Dedifferentiated amniotic fluid mesenchymal stem cell (primary cell): ENCODE results near the gene LDAF1.
"Not testable (repeated sequence)": the region's sequence is repeated elsewhere in the genome, so short reads cannot be mapped to it uniquely, and the experiment has no call there.

Source experiments
- DNase-seq: peaks from one replicate; pipeline ENCODE4 v3.0.0-alpha.2; 2016; ENCODE audit errors: extremely low spot score

LDAF1 gene

DNA sequence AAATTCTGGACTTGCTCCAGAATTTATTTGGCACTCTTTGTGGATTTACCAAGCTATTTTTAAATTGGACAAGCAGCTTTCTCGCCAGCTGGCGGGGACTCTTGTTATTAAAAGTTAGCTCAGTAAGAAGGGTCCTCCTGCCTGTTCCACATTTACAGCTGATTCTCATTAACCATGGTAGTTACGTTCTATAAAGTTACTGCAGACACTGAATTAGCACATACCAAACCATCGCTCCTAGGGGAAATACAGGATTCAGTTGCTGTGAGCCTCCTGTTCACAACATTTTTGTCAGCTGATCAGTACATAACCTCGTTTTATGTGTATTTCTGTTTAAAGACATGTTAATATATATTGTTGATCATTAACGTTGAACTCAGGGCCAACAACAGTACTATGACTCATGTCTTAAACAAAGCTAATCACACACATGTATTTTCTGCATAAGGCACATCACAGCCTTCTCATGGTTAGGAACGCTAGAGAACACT lies 4.2 kb downstream of the LDAF1 start:
- no peak for DNase-seq

DNA sequence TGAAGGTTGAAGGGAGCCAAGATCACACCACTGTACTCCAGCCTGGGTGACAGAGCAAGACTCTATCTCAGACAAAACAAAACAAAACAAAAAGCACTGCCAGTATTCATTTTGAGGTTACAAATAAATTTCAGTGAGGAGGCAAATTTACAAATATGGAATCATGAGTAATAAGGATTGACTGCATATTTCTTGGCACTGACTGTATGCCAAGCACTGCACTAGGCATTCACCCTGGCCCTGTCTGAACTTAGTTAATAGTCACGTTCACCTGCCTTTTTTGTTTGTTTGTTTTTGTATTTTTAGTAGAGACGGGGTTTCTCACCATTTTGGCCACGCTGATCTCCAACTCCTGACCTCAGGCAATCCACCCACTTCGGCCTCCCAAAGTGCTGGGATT lies 5.1 kb downstream of the LDAF1 start:
- DNase-seq, result no peak

DNA sequence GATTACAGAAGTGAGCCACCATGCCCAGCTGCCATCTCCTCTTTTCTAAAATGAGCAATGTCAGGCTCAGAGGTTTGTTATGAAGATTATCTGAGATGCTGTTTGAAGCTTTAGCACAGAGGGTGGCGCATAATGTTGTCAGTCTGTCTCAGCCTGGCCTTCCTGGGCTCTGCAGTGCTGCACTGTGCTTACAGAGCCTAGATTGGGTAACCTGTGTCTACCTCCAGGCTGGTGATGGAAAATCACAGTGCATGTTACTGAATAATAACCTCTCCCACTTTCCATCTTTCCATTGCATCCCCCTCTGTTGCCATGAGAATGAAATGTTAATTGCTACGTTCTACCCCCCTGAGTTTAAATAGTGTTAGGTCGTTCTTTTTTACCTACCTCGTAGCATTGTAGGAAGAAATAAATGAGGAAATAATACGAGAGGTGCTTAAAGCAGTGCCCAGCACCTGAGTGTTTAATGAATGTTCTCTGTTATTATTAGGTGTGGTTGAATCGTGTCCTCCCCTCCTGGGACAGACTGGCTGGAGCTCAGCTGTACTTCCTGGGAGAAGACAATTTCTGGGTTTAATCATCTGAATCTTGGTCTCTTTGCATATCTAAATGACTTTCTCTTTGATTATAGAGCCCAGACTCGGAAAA lies 6.2 kb downstream of the LDAF1 start:
- DNase-seq, result no peak

DNA sequence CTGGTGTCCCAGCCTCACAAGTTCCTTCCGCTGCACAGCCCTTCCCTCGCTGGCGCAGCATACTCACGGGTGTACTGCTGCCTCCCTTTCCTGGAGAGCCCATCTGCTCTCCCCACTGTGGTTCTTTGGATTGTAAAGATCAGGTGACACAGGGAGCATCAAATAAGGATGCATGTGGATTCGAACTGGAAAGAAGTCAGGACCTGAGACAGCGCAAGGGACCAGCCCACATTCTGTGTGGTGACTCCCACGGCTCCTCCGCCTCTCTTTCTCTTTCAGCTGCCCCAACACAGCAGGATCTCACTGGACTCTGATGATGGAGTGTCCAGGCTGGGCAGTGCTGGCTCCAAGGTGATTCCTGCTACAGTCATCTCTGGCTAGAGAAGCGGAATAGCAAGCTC lies 8.1 kb downstream of the LDAF1 start:
- no peak for DNase-seq

DNA sequence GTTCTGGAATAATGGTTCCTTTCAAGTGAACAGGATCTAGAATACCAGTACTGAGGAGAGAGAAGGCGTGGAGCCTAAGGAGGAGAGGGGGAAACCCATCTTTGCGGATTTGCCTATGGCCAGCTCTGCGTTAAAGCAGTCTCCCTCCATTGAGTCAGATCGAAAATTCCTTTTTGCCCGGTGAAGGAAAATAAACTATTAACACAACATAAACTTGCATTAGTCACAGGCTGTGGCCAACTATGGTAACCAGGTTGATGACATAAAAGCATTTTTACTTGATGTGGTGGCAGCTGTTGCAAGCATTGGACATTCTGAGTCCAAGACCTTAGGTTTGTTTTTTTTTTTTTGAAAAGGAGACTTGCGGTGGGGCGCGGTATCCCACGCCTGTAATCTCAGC lies 8.9 kb downstream of the LDAF1 start:
- DNase-seq, result peak; percentile 69

DNA sequence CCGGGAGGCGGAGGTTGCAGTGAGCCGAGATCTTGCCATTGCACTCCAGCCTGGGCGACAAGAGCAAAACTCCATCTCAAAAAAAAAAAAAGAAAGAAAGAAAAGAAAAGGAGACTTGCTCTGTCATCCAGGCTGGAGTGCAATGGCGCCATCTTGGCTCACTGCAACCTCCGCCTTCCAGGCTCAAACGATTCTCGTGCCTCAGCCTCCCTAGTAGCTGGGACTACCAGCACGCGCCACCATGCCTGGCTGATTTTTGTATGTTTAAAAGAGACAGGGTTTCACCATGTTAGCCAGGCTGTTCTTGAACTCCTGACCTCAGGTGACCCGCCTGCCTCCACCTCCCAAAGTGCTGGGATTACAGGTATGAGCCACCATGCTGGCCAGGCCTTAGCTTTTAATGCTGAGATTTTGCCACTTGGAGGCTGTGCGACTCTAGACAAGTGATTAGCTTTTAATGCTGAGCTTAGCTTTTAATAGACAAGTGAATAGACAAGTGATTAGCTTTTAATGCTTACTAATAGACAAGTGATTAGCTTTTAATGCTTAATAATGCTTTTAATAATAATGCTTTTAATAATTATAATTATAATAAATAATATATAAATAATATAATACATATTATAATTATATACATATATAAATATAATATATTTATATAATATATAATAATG lies 9.6 kb downstream of the LDAF1 start:
- no peak for DNase-seq

DNA sequence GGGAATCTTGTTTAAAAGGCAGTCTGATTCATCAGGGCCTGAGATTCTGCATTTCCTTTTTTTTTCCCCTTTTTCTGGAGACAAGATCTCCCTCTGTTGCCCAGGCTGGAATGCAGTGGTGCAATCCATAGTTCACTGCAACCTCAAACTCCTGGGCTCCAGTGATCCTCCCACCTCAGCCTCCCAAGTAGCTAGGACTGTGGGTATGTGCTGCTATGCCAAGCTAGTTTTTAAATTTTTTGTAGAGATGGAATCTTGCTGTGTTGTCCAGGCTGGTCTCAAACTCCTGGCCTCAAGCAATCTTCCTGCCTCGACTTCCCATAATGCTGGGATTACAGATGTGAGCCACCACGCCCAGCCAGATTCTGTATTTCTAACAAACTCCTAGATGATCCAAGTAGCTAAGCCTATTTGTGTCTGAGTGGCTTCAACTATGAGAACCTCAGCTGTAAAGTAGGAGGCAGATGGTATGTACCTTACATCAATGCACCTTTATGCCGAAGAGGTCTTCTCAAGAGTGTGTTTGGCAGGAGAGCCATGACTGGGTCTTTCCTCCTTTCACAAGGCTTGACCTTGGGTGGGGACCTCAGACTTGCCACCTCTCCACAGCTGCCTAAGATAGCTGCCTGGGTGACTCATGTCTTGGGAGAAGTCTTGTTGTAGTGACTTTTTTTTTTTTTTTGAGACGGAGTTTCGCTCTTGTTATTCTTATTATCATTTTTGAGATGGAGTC lies 10.9 kb downstream of the LDAF1 start:
- DNase-seq, result no peak

DNA sequence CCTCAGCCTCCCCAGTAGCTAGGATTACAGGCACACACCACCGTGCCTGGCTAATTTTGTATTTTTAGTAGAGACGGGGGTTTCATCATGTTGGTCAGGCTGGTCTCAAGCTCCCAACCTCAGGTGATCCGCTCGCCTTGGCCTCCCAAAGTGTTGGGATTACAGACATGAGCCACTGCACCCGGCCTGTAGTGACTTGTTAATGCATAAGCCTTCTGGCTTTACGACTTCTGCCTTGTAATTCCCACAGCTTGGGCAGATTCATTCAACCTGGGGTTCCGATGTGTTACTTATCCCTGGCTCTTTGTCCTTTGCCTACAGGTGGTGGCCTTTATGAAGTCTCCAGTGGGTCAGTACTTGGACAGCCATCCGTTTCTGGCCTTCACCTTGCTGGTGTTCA lies 11.6 kb downstream of the LDAF1 start:
- not testable (repeated sequence) for DNase-seq

DNA sequence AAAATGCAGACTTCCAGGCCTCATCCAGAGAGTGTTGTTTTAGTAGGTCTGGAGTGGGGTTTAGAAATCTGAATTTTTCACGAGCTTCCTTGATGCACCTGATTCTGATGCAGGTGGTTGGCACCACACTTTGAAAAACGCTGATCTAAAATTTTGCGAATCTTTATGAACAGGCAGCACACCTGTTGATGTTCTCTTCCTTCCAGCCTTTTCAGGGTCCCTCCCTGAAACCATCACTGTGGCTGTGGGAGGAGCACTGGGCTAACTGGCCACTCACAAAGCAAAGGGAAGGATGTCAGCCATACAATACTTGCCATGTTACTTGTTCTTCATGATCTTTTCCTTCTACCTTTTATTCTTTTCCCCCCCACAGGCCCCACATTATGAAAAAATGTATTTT lies 14.2 kb downstream of the LDAF1 start:
- no peak for DNase-seq

DNA sequence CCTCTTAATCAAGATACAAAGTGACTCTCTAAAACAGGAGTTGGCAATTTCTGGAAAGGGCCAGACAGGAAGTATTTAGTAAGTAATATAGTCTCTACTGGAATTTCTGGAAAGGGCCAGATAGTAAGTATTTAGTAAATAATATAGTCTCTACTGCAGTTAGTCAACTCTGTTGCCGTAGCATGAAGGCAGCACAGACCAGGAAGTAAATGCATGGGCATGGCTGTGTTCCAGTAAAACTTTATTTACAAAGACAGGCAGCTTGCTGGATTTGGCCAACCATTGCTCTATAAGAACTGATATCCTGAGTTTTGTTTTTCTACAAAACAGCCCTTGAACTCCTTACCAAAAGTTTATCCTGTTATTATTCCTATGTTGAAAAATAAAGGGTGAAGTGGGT lies 16.9 kb downstream of the LDAF1 start:
- no peak for DNase-seq

DNA sequence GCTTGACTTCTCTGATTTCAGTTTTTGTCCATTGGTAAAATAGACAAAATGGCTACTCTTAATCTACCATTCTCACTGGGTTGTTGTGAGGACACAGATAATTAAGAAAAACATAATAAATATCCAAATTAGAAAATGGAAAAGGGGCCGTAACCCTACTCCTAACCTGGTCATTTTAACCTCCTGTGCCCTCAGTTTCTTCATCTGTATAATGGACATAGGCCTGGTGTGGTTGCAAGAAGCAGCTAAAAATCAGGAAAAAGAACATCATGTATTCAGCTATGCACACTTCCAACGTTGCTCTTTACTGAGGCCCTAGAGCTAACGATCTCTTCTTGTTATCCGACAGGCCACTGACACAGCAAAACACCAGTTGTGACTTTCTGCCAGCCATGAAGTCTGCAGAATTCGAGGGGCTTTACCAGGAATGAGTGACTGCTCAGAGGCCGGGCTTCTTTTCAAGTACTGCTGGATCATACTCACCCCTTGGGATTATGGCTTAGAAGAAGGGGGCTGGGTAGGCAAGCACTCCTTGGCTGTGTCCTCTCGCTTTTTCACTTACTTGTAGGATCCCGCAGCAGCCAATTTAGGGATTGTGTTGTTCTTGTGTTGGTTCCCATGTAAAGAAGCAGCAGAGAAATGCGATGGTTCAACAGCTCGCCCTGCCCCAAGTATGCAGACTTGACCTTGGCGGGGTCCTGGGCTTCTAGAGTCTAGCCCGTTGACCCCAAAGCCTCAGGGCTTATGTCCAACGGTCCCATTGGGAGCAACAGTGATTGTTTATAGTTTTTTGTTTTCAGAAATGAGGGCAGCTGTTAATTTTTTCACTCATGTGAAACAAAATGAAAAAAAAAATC lies 20.9 kb downstream of the LDAF1 start:
- no peak for DNase-seq

DNA sequence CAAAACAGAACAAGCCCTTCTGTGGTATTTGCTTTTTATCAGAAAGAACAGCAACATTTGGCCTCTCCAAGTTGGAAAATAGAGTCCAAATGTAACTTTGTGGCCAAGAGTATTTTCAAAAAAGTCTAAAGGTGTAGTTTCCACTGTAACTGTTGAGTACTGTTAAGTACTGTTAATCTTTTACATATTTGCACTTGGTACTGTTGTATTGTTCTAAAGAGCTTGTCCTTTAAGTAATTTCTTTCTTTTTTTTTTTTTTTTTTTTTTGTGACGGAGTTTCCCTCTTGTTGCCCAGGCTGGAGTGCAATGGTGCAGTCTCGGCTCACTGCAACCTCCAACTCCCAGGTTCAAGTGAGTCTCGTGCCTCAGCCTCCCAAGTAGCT lies 21.5 kb downstream of the LDAF1 start:
- no peak for DNase-seq

DNA sequence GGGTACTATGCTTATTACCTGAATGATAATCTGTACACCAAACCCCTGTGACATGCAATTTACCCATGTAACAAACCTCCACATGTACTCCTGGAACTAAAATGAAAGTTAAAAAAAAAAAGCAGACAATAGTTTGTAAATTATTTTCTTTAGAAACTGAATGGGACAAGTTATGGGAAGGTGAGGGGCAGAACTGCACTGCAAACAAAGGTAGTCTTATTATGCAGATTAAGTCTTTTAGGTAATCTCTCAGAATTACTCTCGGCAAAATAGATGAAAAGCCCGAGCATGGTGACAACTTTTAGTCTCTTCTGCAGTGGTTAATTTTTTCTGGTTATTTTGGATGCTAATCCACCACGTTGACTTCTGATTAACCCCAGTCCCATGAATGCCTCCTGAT lies 25.5 kb downstream of the LDAF1 start:
- DNase-seq, result no peak

DNA sequence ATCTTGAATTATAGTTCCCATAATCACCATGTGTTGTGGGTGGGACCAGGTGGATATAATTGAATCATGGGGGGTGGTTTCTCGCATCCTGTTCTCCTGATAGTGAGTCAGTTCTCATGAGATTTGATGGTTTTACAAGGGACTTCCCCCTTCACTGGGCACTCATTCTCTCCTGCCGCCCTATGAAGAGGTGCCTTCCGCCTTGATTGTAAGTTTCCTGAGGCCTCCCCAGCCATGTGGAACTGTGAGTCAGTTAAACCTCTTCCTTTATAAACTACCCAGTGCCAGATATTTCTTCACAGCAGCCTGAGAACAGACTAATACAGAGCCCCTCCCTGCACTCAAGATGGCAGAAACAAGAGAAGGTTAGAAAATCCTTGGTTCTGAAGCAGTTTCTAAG lies 26.4 kb downstream of the LDAF1 start:
- DNase-seq, result no peak

DNA sequence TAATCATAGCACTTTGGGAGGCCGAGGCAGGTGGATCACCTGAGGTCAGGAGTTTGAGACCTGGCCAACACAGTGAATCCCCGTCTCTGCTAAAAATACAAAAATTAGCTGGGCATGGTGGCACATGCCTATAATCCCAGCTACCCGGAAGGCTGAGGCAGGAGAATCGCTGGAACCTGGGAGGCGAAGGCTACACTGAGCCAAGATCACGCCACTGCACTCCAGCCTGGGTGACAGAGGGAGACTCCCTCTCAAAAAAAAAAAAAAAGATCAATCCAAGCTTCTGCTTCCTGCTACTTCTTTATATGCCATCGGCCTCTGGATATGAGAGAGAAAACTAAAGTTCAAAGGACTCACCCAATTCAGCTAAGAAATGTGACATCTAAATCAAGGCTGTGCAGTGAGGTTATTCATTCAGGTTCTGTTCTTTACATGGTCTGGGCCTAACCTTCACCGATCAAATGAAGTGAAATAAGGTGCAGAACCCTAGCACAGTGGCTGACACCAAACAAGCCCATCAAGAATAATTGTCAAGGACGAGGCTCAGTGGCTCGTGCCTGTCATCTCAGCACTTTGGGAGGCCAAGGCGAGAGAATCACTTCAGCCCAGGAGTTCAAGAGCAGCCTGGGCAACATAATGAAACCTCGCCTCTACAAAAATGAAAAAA lies 27.3 kb downstream of the LDAF1 start:
- DNase-seq, result no peak

DNA sequence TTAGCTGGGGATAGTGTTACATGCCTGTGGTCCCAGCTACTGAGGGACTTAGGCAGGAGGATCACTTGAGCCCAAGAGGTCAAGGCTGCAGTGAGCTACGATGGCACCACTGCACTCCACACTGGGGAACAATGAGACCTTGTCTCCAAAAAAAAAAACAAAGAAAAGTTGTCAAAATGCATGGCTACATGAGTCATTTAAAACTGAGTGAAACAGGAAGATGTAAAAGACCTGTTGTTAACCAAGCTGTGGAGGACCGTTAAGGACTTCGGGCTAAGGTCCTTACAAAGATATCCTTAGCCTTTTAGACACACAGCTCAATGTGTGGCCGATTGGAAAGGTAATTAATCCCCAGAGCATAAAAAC lies 27.8 kb downstream of the LDAF1 start:
- no peak for DNase-seq

DNA sequence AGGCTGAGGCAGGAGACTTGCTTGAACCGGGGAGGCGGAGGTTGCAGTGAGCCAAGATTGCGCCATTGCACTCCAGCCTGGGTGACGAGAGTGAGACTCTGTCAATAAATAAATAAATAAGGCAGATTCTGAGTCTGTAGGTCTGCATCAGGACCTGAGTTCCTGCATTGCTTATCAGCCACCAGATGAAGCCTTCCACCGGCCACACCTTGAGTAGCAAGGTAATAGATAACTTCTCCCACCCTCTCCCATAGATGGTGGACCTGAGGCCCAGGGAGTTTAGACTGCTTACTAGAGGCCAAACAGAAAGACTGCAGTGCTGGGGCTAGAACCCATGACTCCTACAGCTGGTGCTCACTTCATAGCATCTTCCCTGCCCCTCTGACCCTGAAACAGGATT lies 30.8 kb downstream of the LDAF1 start:
- DNase-seq, result no peak

DNA sequence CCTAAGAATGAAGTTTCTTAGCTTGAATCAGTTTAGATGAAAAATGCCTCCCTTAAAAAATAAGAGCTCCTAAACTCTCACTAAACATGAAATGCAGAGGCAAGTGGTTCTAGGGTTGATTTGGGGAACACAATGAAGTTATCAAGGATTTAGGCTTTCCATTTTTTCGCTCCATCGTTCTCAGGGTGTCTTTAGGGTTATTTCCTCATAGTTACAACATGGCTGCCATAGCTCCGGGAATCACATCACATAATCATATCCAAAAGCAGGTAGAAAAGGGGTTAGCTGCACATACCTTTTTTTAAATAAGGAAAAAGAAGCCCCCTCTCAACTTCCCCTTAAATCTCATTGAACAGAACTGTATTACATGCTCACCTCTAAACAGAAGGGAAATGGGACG lies 31.5 kb downstream of the LDAF1 start:
- no peak for DNase-seq

DNA sequence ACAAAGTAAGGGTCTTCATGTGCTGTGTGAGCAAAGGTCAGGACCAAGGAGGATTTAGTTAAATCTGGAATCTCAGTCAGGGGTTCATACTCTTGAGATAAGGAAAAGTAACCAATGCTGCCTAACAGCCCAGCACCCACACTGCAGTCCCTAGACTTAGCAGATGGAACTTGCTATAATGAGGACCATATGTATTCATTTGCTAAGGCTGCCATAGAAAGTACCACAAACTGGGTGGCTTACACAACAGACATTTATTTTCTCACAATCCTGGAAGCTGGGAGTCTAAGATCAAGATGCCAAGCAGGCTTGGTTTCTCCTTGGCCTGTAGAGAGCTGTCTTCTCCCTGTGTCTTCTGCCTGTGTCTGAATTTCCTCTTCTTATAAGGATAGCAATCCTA lies 32.1 kb downstream of the LDAF1 start:
- DNase-seq, result peak; percentile 31

DNA sequence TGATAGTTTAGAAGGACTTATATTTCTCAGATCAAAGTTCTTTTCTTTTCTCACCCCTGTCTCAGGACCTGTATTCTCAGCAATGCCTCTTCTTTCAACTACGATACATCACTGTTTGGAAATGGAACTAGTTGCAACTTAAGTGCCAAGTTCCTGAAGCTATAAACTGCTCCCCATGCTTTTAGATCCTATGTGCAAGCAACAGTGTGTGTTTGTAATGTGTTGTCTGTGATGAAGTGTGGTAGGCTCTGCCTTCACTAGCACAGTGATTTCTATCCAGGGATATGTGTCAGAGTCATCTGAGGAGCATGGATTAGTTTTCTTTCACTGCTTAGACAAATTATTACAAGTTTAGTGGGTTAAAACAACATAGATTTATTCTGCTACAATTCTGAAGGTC lies 34.5 kb downstream of the LDAF1 start:
- DNase-seq, result no peak

DNA sequence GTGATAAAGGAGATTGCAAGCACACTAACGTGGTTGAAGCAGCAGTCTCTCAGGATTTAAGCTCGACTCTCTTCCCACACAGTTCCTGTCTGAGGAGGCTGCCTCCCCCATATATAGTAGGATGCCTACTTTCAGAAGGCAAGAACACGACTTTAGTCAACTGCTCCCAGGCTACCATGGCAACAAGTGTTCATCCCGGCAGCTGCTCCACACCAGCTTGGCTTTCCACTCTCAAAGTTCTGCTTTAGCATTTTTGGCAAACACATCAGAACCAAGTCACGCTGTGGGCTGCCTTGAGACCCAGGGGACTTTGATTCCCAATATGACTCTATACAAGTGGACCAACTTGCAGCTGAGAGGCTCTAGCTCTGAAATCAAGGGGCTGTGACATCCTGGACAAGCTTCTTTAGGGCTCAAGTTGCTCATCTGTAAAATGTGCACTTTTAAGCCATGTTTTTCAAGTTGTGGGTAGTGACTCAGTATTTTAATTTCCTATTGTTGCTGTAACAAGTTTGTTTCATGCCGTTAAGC lies 36.4 kb downstream of the LDAF1 start:
- no peak for DNase-seq
